Gastroesophageal sphincter (tissue), 4 donors: ENCODE results near the gene INPP4B. TPM values are rescaled to one million over a fixed set of nuclear protein-coding genes. Genes with fewer than 3 reads are reported as not detected.

Experiments
- ATAC-seq: fragments of 150-250 bp; one replicate; pipeline ENCODE4 v1.9.1; 2016; ENCODE audit warnings: mild to moderate bottlenecking, moderate library complexity
- H3K27ac ChIP-seq, 4 donors: fragments of 200-600 bp; sonication (generic) in 3 of 4; 1 replicate in 3 of 4; 2 replicates in 1 of 4; pipeline ENCODE4 v1.5.1; 2016 to 2019
- H3K27me3 ChIP-seq: fragments of 200-600 bp; sonication (generic); one replicate; pipeline ENCODE4 v1.5.1; 2019
- H3K36me3 ChIP-seq, 2 donors: fragments of 200-600 bp; sonication (generic); one replicate each; pipeline ENCODE4 v1.5.1; 2019; ENCODE audit warnings: control low read depth in 1 of 2
- H3K4me1 ChIP-seq, 3 donors: fragments of 200-600 bp; sonication (generic); 1 replicate in 2 of 3; 2 replicates in 1 of 3; pipeline ENCODE4 v1.5.1; 2016 to 2019; ENCODE audit warnings: control low read depth in 2 of 3
- H3K4me3 ChIP-seq, 2 donors: fragments of 200-600 bp; sonication (generic); one replicate each; pipeline ENCODE4 v1.5.1; 2019; ENCODE audit warnings: mild to moderate bottlenecking in 1 of 2, moderate library complexity in 1 of 2
- H3K9me3 ChIP-seq, 3 donors: fragments of 200-600 bp; sonication (generic); one replicate each; pipeline ENCODE4 v1.5.1; 2017 to 2019; ENCODE audit warnings: control low read depth in 2 of 3
- EP300 ChIP-seq: sonication (generic); formaldehyde crosslinking; IDR thresholded peaks from one replicate; pipeline ENCODE4 v1.6.1; 2017; ENCODE audit warnings: antibody characterized with exemption, mild to moderate bottlenecking
- POLR2A ChIP-seq, 2 donors: fragments of 450-650 bp; IDR thresholded peaks; one replicate each; pipeline ENCODE4 v1.6.1; 2017; ENCODE audit warnings: antibody characterized with exemption in 2 of 2, mild to moderate bottlenecking in 2 of 2, moderate library complexity in 1 of 2
- POLR2AphosphoS5 ChIP-seq: sonication (generic); formaldehyde crosslinking; IDR thresholded peaks from one replicate; pipeline ENCODE4 v1.6.1; 2017; ENCODE audit warnings: antibody characterized with exemption
- WGBS, 2 donors: methylation state at CpG; one replicate each; pipeline ENCODE4 v1.1.5; 2018; ENCODE audit warnings: low coverage in 1 of 2; 5-methylcytosine and 5-hydroxymethylcytosine counted together
- total RNA-seq, 4 donors: library from RNA; depleted of rRNA; stranded (reverse); fragments of >200 nt; gene quantifications; one replicate each; pipeline ENCODE4 v1.1.0, GENCODE V29; 2016
- TF ChIP-seq, protein P1 (sequence below), 4 experiments: fragments of 200-600 bp in 2 of 4; fragments of 450-650 bp in 2 of 4; sonication (generic) in 1 of 4; IDR thresholded peaks; one replicate each; pipeline ENCODE4 v1.5.1; 2017 to 2019; ENCODE audit warnings: antibody characterized with exemption in 4 of 4, mild to moderate bottlenecking in 2 of 4, moderate library complexity in 2 of 4

Gene INPP4B
- total RNA-seq, 4 donors from 2014 or later, result 17.6 to 63.8 (median 31.3) TPM

DNA sequence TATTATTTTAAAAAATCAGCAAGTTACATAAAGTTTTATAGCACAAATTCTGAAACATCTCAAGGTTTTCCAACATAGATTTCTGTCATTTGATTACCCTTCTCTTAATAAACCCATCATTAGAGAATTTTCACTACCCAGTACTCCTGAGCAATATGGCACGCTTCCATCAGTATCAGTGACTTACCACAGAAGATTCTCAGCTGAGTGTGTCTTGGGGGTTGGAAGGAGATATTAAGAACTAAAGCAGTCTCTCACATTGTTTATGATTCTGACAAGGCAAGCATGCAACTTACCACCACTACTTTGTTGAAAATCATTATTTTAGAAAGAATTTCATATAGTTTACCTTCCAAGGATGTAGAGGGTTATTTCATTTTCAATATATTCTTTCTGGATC, 67.7 kb downstream of the INPP4B start:
- Histone ChIP-seq H3K4me1 (peaks cover 0 to 14% (median 0%) of the 10 kb centered on the region in 3 donors), H3K9me3 (no peaks in the 10 kb centered on the region), H3K4me3 (no peak overlapping the region), H3K27me3 (no peaks in the 10 kb centered on the region), H3K36me3 (no peaks in the 10 kb centered on the region), H3K27ac (no peak overlapping the region)
- ATAC-seq, result no peak
- WGBS, 2 donors, result 88 to 100% methylated on average over 1 of the region's 1 CpG
- TF ChIP-seq, protein P1, sequence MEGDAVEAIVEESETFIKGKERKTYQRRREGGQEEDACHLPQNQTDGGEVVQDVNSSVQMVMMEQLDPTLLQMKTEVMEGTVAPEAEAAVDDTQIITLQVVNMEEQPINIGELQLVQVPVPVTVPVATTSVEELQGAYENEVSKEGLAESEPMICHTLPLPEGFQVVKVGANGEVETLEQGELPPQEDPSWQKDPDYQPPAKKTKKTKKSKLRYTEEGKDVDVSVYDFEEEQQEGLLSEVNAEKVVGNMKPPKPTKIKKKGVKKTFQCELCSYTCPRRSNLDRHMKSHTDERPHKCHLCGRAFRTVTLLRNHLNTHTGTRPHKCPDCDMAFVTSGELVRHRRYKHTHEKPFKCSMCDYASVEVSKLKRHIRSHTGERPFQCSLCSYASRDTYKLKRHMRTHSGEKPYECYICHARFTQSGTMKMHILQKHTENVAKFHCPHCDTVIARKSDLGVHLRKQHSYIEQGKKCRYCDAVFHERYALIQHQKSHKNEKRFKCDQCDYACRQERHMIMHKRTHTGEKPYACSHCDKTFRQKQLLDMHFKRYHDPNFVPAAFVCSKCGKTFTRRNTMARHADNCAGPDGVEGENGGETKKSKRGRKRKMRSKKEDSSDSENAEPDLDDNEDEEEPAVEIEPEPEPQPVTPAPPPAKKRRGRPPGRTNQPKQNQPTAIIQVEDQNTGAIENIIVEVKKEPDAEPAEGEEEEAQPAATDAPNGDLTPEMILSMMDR (IDR thresholded peaks at IDR 0.05), result no peak
- no peak for TF ChIP-seq POLR2A (IDR thresholded peaks at IDR 0.05)
- no peak for TF ChIP-seq EP300
- no peak for TF ChIP-seq POLR2AphosphoS5

DNA sequence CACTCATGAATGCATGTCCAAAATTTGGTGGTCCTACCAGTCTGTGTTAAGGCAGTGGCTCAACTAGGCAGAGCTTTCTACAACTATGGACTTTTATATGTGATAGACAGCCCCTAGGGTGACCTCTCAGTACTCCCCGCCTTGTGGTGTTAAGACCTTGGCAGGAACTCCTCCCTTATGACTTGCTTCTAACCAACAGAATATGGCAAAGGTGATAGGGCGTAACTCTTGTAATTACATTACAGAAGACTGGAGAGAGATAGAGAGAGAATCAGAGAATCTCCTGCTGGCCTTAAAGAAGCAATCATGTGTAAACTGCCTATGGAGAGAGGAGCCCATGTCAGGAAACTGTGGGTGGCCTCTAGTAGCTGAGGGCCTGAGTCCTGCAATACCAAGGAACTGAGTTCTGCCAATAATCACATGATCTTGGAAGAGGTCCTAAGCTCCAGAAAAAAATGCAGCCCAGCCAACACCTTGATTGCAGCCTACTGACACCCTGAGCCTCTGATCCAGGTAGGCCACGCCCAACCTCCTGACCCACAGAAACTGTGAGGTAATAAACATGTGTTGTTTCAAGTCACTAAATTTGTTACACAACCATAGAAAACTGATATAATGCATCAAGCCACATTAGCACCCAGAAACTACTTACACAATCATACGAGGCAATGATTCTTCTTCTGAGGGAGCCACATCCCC, 68.9 kb downstream of the INPP4B start:
- Histone ChIP-seq H3K4me1 (peaks cover 0 to 14% (median 0%) of the 10 kb centered on the region in 3 donors), H3K27ac (no peak overlapping the region), H3K4me3 (no peak overlapping the region), H3K27me3 (no peaks in the 10 kb centered on the region), H3K36me3 (no peaks in the 10 kb centered on the region), H3K9me3 (no peaks in the 10 kb centered on the region)
- 84 to 92% methylated on average over 2 to 3 of the region's 4 CpGs for WGBS, 2 donors
- no peak for TF ChIP-seq POLR2A (IDR thresholded peaks at IDR 0.05)
- no peak for TF ChIP-seq EP300
- TF ChIP-seq, protein P1 (IDR thresholded peaks at IDR 0.05), result no peak
- TF ChIP-seq POLR2AphosphoS5, result no peak
- ATAC-seq, result no peak

DNA sequence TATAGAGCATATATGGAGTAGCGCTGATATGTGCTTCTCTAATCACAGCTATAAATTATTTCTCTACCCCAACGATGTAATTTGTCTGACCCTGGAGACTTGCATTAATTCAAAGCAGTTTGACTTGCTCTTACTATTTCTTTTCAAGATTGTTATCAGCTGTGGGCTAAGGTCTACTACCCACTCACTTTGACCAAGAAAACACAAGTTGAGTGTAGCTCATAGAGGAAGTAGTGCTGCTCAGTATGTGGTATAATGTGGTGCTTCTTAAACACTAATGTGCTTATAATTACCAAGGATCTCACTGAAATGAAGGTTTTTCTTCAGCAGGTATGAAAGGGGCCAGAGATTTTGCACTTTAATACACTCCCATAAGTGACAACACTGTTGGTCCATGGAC, 70.1 kb downstream of the INPP4B start:
- TF ChIP-seq POLR2AphosphoS5 (no peak), POLR2A (IDR thresholded peaks at IDR 0.05) (no peak), EP300 (no peak)
- TF ChIP-seq, protein P1 (IDR thresholded peaks at IDR 0.05), result no peak
- Histone ChIP-seq H3K4me1 (peaks cover 0 to 14% (median 0%) of the 10 kb centered on the region in 3 donors), H3K27me3 (no peaks in the 10 kb centered on the region), H3K4me3 (no peak overlapping the region), H3K36me3 (no peaks in the 10 kb centered on the region), H3K27ac (no peak overlapping the region), H3K9me3 (no peaks in the 10 kb centered on the region)
- ATAC-seq, result no peak
- WGBS, 2 donors, result 80 to 83% methylated on average over 2 of the region's 2 CpGs

DNA sequence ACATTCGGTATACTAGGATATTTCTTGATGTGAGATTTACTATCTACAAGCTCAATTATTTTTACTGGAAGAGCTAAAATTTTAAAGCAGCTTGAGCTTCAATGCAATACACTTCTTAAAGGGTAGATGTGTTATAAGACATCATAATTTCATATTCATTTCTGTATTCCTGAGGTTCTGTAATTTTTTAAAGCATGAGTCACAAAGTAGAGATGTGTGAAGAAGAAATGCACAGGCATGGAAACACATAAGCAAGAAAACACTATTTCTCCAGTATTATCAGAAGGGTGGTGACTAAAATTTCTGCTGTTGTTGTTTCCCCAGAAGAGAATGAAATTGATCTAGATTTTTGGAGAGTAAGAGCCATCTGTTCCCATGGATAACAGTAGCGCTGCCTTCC, 72.6 kb downstream of the INPP4B start:
- Histone ChIP-seq H3K27me3 (no peaks in the 10 kb centered on the region), H3K9me3 (no peaks in the 10 kb centered on the region), H3K36me3 (no peaks in the 10 kb centered on the region), H3K4me3 (no peak overlapping the region), H3K4me1 (peaks cover 0 to 4% (median 0%) of the 10 kb centered on the region in 3 donors), H3K27ac (no peak overlapping the region)
- no peak for ATAC-seq
- 88 to 92% methylated on average over 2 of the region's 2 CpGs for WGBS, 2 donors
- TF ChIP-seq POLR2AphosphoS5 (no peak), EP300 (no peak), POLR2A (IDR thresholded peaks at IDR 0.05) (no peak)
- TF ChIP-seq, protein P1 (IDR thresholded peaks at IDR 0.05), result no peak

DNA sequence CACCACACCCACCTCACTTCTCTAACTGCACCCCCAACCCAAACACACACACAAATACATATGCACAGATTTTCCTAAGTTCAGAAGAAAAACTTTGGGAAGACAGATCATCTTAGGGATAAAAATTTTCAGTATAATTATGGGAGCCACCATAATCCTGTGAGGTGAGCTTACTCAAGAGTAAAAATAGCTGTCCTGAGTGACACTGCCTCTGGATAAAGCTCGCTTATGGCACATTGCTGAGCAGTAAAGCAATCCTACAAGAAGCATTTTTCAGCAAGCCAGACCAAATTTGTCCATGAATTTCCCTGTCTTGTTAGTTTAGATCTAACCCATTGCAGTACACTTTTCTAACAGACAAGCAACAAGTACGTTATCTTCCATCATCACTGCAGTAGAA, 83.8 kb downstream of the INPP4B start:
- Histone ChIP-seq H3K4me3 (no peak overlapping the region), H3K27ac (no peak overlapping the region), H3K9me3 (no peaks in the 10 kb centered on the region), H3K36me3 (no peaks in the 10 kb centered on the region), H3K4me1 (peaks cover 0 to 8% (median 0%) of the 10 kb centered on the region in 3 donors), H3K27me3 (no peaks in the 10 kb centered on the region)
- ATAC-seq, result no peak
- TF ChIP-seq, protein P1 (IDR thresholded peaks at IDR 0.05), result no peak
- no peak for TF ChIP-seq EP300
- TF ChIP-seq POLR2A (IDR thresholded peaks at IDR 0.05), result no peak
- TF ChIP-seq POLR2AphosphoS5, result no peak
- WGBS, 2 donors, result 84 to 100% methylated on average over 2 of the region's 2 CpGs
